GM19452 (cell line): ENCODE data around the gene SLC9A9.
A peak's percentile ranks its signal among the peaks of the same experiment; 100 is the strongest.
"Not testable (repeated sequence)": the region's sequence is repeated elsewhere in the genome, so short reads cannot be mapped to it uniquely, and the experiment has no call there.

Experiments used
- ATAC-seq: cut with Tn5 transposase; IDR thresholded peaks from one replicate; pipeline ENCODE4 v1.9.1; 2021; ENCODE audit not compliant: unreplicated experiment

The SLC9A9 gene

DNA sequence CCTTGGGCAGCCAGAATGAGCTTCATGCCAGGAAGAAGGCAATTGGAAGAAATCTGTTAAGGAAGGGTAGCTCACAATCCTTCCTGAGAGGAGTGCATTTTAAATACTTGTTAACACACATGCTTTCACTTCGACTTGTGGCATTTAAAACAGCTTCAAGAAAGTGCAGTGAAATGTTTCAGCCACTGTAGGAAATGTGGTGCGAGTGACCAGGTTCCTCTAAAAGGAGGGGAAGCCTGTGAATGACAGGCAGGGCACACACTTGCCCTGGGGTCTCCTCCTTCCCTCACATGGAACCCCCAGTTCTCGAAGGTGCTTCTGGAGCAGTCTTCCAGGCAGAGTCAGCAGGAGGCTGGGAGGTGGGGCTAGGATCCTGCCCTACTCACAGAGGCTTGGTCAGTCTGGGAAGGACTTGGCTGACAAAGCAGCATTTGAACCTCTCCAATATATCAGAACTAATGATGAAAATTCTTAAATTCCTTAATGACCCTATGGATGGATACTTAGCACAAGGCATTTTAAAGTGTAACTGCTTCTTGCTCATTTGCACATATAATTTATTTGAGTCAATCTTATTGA lies 370.1 kb downstream of the SLC9A9 start:
- no peak for ATAC-seq

DNA sequence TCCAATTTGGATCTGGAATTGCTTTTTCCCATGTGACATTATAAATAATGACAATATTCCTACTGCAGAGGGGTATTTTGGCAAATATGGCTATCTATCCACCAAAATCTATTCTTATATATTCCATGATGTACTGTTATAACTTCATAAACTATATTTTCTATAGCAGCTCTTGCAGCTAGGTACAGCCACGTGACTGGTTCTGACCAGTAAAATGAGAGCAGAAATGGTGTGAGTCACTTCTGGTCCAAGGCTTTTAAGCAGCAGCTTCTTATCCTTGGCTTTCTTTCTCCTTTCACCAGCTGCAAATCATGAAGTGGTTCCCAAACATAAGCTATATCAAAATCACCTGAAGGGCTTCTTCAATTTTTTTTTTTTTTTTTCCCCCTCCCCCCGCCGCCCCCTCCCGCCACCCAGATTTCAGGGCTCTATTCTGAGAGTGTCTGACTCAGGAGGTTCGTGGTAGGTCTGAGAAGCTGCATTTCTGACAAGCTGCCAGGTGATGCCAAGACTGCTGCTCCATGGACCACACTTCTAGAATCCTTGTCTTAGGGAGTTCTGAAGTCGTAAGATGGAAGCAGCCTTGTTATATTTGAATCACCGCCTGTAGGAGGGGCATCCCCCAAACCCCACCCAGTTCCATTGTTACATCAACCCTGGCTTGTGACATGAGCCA lies 371.2 kb downstream of the SLC9A9 start:
- no peak for ATAC-seq

DNA sequence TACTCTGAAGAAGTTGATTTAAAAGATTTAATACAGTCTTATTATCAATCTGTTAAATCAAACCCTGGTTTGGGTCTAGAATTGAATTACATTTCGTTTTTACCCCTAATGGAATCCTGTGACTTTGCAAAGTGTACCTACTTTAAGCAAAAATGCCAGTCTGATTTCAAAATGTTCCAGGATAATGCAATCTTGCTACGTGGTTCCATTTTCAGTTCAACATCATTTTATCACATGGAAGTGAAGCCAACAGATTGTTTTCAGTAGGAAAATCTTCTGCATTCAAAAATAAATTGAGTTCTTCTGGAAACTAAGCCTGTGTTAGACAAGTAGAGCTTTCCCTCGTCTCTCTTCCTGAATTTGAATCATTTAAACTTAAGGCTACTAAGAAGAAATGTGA lies 372.3 kb downstream of the SLC9A9 start:
- ATAC-seq: no peak

DNA sequence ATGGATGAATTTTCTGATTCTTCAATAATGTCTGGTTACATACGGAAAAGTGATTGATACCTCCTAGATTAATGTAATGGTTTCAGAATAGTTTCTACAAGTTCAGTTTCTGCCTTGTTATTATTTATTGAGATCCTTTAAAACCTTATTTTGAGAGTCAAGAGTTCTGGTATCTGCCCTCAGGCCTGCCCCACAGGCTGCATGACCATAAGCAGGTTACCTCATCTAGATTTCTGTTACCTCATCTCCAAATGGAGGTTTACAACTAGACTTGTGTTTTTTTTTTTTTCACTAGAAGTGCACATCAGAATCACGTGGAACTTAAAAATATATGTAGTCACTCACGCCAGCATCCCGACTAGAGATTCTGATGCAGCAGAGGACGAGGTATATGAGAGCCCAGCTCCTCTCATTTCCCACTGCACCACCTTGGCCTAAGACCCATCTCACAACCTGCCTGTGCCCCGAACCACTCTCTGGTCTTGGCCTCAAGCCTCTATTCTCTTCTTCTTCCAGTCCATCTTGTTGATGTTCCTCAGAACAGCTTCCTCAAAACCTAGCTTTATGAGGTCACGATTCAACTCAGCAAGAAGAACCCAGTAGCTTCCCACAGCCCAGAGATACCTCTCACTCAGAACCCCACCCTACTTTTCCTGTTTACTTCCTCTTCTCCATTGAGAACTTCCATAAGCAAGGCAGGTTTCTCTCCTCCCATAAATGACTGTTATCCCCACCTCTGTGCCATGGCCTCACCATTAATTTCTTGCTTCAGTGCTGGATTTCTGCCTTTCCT lies 375.3 kb downstream of the SLC9A9 start:
- ATAC-seq: no peak

DNA sequence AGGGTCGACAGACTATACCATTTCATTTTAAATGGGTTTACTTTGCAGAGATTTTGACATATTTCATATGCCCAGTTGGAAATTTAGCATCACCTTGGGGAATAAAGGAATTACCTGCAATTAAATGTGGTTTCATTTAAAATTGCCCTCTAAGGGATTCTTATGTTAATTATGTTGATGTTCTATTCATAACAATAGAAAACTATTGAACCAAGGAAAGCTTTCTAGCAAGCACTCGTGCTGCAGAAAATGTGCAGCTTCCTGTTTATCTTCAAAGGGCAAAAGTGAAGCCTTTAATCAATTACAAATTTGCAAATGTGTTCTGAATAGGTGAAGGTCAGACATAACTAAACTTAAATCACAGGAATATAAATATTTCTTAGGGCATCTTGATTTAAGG lies 376.6 kb downstream of the SLC9A9 start:
- ATAC-seq: no peak

DNA sequence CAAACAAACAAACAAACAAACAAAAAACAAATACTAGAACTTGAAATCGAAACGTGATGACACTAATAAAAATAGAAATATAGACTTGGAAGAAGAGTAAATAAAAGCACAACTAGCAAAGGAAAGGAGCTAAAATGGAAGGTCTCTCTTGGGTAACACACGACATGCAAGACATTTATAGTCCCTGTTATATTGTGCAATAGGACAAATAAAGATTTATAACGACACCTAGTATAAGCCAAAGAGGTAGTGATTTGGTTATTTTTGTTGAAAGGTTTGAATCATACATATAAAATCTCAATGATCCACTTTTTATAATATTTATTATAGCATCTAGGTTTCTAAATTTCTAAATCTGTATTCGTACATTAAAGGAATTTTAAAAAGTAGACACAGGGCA lies 379.1 kb downstream of the SLC9A9 start:
- ATAC-seq: no peak

DNA sequence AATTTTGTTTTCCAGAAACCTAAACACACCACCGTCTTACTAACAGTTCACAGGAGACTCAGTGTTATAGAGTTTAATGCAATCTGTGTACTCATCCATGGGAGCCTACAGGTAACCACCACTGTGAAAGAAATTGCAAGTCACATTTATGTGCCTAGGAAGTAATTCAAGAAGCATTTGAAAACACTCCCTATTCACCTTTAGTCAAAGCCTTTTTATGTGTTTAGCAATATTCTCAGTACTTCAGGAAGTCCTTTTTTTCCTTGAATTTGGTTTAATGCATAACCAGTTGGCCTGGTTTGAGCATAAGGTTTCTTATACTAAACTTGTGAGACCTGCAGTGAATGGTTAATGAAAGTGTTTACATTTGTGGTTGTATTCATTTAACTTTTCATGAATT lies 382.6 kb downstream of the SLC9A9 start:
- ATAC-seq: no peak

DNA sequence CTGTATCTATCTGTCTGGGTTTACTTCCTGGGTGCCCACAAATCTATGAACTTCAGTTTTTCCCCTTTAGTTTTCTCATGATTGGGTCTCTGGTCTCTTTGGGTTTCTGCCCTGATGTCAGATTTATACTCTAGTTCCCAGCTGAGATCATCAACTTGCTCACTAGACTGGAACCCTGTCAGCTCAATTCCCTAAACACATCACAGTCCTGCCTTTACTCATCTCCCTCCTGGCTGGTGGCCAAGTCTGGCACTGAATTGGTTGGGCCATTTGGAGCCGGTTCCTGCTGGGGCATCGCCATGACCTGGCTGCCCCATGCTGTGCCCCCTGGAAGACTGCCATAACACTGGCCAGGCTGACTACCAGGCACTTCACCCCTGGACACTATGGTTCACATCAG lies 383.4 kb downstream of the SLC9A9 start:
- ATAC-seq: no peak

DNA sequence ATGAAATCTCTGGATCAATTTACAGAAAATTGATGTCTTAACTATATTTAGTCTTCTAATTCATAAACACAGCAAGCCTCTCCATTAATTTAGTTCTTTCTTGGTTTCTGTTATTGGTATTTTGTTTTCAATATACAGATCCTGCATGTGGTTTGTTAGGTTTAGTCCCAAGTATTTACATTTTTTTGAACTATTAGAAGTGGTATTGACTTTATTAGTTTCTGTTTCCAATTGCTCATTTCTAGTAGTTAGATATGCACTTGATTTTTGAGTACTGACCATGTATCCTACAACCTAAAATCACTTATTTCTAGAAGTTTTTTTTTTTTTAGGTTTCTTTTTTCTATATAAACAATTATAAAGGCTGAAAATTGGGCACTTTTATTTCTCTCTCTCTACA lies 392.8 kb downstream of the SLC9A9 start:
- ATAC-seq: no peak

DNA sequence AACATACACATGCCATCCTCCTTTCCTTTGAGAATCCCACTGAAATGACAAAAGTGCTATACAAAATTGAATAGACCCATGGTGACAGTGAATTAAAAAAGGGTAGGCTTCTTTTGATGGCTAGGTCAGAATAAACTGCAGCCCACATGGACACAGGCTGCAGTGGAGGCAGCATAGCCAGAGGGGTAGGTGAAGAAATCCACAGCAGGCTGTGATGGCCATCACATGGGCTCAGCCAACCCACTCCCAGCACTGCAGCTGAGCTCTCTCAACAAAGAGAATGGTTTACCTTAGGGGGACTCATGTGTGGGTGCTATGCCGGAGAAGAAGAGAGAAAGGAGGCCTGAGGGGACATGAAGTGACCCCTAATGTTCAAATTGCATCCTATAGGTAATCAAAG lies 397.6 kb downstream of the SLC9A9 start:
- no peak for ATAC-seq

DNA sequence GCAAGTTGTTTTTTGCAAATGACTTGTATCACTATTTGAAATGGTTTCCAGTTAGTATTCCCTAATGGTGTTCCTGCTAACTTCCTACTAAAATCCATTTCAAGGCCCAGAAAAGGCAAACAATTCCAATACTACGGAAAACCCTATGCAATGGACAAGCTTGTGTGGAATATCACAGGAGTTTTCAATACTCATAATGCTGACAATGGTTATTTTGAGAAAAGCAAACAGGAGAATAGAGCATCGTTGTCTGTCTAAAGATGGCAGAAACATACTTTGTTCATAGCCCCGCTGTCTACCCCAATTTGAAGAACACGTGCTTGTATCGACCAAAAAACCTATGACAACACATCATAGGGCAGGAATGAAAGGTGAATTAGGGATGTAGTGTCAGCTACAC lies 400.8 kb downstream of the SLC9A9 start:
- ATAC-seq: no peak

DNA sequence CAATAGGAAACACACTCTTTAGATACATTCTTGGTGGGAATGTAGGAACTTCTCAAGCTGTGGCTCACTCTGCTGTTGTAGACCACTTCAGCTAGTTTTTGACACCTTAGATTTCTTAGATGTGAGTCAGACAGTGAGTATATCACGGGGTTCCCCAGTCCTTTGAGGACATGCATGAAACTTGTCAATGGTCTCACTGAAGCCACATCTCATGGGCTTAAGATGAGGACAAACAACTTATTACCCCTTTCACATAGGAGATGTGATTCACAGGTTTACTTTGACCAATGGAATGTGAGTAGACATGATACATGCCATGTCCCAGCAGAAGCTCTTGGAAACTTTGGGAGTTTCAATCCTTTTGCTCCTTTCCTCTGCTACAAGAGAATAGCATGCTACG lies 403.1 kb downstream of the SLC9A9 start:
- peak; percentile 80 for ATAC-seq

DNA sequence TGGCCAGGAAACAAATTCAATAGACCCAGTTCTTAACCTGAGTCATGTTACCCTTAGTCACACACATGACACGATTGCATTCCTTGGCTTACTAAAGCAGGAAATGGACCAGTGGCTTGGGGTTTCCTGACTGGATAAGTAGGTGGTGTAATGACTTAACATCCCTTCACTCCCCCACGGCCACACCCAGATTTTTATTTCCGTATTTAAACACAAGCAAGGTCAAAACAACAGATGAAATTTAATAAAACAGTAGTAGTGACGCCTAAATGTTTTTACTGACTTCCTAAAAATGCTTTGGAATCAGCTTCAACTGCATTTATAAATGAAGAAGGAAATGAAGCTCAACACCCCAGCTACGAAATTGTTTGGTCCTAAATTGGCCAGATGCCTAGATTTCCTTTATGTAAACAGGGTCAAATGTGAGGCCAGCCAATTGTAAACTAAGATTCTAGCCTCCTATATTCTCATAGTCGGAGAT lies 404.4 kb downstream of the SLC9A9 start:
- ATAC-seq: no peak

DNA sequence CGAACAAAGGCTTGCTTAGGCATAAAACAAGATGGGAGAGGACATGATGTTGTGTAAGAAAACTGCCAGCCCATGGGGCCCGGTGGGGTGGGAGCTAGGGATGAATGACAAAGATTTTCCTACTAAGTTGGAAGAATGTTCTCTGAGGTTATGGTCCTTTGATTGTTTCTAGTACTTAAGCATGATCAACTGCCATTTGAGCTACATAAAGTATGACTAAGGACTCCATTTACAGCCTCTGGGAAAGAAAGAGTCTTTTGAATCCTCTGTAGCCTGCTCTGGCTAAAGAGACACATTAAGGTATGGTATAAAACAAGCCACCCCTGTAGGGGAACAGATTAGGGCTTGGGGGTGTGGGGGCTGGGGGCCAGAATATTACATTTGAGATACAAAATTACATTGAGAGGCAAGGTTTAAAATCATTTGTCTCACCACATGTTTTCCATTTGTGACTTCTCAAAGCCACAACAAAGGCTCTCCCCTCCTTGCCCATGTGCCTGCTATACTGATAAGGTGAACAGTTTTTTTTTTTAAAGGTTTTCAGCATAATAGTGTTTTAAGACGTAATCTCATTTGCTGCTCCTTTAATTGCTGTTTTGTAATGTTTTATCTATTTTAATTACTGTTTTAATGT lies 405.3 kb downstream of the SLC9A9 start:
- ATAC-seq: no peak

DNA sequence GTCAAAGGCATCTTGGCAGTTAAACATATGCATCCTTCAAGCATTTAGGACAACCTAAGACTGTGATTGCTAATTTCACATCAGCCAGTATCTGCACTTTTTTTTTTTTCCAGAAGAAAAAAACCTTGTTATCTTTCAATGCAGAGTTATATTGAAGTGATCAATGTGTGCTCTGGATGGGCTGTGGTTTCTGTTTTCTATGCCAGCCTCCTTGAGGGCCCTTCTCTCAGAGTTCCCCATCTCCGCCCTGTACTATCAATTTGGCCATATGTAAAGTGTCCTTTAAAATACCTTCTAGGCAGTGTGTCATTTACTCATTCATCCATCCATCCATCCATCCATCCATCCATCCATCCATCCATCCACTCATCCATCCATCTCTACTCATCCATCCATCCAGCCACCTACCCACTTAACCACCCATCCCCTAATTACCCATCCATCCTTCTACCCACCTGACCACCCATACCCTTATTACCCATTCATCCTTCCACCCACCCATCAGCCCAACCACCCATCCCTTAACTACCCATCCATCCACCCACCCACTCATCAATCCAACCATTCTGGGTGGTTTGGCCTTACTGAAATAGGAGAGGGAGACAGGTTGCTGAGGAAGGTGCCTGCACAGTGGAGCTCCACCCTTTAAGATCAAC lies 406.6 kb downstream of the SLC9A9 start:
- ATAC-seq: no peak

DNA sequence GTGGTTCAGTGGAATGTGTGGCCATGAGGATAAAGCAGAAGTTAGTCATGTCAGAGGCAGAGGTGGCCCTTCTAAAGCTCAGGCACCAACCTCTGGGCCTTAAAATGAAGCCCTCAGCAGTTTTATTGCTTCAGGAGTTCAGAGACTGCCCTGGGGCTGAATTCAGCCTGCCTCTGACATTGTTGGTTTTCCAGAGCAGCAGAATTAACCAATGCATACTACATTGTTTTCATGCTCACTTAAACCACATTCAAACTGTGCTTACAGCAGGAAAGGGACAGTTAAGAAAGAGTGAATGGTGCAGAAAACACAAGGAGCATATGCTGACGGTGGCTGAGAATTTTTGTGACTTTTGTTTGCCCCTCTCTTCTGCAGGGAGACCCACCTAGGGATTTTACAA lies 408.5 kb downstream of the SLC9A9 start:
- no peak for ATAC-seq

DNA sequence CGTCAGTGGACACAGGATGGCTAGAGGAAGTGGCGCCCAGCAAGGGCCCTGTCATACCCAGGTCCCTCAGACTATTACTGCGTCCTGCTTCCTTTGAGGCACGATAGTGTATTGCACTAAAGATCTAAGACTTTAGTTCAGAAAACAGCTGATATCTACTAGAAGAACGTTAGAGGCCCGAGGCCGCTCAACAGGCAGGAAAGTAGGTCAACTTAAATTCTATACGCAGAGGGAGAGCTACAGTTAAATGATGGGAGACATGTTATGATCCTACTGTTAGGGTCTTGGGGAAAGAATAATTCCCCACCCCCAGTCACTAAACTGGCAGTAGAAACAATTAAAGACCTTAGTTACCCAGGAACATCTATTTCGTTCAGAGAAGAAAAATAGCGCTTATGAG lies 410.9 kb downstream of the SLC9A9 start:
- ATAC-seq: no peak

DNA sequence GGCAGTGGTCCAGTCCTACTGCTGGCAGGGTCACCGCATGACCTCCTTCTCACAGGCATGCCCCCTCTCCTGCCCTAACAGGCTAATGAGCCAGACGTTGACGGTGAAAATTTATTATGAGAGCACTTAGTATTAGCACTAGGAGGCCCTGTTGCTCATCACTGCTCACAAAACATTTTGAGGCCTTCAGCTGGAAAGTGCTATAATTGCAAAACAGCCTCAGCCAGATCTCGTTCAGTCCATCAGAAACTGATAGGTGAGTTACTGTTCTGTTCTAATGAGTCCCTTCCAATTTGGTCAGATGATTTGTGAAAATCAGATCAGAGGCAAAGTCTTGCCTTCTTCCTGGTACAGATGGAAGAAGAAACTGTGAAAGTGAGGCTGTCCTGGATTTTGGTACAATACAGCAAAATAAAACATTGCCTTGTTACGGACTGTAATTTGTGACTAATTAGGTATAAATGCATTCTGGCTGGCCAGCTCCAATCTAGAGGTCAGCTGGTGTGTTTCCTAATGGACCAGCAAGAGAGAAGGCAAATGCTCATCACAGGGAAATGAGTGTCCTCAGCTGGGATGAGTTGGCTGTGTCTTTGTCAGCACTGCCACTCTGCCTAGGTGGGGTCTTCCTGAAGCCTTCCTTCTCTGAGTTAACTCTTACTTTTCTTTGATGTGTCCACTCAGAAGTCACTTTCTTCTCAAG lies 411.9 kb downstream of the SLC9A9 start:
- ATAC-seq: no peak

DNA sequence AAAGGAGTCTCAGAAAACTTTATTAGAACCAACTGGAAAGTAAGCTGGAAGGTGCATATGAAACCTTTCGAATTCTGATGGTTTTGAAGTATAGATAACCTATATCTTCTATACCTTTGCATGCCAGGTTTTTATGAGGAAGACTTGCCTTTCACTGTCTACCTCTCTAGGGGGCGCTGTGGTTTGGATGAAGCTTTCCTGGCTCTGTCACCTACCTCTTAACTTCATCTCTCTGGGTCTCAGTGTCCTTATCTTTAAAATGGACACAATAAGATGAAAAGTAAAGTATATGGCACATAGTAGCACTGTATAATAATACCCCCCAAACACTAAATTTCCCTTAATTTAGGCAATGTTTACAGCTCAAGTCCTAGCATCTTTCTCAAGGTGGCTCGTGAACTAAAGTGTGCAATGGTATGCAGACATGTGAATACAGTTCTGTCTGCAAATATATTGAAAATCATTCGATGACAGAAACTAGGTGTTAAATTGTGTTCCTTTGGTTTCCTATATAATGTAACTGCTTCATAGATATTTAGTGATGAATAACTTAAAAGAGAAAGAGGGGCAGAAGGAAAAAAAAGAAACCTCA lies 414.4 kb downstream of the SLC9A9 start:
- ATAC-seq: no peak

DNA sequence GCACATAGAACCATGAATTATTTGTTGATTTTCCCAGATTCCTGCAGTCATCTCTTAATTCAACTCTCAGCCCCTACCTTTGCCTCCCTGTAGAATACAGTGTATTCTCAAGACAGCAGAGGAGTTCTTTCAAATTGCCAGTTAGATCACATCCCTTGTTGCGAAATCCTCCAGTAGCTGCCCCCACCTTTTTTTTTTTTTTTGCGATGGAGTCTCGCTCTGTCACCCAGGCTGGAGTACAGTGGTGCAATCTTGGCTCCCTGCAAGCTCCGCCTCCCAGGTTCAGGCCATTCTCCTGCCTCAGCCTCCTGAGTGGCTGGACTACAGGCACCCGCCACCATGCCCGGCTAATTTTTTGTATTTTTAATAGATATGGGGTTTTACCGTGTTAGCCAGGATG lies 417.0 kb downstream of the SLC9A9 start:
- not testable (repeated sequence) for ATAC-seq
